Measurements from ENCODE around the gene LHX3. TPM values are rescaled to one million over a fixed set of nuclear protein-coding genes. Genes with fewer than 3 reads are reported as not detected.
A peak's percentile ranks its signal among the peaks of the same experiment; 100 is the strongest.

LHX3 gene
- total RNA-seq, 2 experiments from 2014 or later, result not detected

DNA sequence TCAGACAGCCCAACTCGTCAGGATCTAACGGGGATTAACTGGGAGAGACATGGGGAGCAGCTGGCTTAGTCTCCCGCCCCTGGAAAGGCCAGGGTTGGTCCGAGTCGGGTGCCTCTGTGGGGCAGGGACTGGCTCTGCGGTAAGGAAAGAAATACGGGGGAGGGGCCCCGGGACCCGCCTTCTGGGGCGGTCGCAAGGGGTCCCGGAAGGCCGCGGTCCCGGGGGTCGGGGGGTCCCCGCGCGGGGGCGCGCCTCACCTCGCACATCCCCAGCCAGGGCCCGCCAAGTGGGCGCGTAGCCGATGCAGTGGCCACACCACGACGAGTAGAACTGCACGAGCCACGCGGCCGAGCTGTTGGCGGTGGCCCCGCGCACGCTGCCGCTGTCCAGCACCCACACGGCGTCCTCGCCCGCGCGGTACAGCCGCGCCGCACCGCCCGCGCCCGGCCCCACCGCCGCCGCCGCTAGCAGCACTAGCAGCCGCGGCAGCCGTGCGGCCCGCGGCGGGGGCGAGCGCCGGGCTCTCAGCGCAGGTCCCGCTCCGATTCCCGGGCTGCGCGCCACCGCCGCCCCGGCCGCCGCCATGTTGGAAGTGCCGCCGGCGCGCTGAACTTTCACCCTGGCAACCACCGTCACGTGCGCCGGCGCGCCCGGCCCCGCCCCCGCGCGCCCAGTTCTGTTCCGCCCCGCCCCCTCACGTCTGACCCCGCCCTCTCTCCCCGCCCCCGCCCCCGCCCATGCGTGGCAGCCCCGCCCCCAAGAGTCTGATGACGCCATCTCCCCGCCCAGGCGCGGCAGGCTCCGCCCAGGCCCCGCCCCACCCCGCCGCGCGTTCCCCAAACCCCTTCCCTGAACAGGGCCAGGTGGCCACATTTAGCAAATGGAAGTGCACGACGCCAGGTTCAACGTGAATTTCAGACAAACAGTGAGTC lies 40.6 kb upstream of the LHX3 start, which contains the start of gene QSOX2:
QSOX2 (minus strand) TSS at position 594 of the 932 bp plus-strand sequence; CDS start at position 585, 9 bp downstream.
- CTCF ChIA-PET, result interaction anchor here (0.6 kb wide), 1 partner anchor 22 kb away, joined by 3 read pairs; no protein-coding TSS in a partner anchor
- Mint-ChIP-seq H3K4me1 (peaks cover 27% of the 10 kb centered on the region), H3K9me3 (ENCODE audit: low read depth) (no peaks in the 10 kb centered on the region), H3K27me3 (peaks cover 4% of the 10 kb centered on the region), H3K27ac (peak within 1 kb of the TSS; percentile 83), H3K4me3 (peak within 1 kb of the TSS; percentile 85), H3K36me3 (no peaks in the 10 kb centered on the region)
- ATAC-seq (peak; percentile 78), DNase-seq (peak; percentile 85)

DNA sequence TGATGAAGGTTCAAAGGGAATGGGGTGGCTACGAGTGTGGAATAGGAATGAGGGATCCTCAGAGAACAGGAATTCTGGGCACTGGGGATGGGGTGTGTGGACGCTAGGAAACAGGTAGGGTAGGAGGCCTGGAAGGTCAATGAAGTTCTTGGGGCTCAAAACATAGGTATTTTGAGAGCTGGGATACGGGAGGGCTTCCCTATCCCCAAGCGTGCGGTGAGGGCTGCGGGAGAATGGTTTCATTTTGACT lies 40.0 kb upstream of the LHX3 start:
- Mint-ChIP-seq H3K36me3 (no peaks in the 10 kb centered on the region), H3K27ac (peak overlapping the region; percentile 83), H3K9me3 (ENCODE audit: low read depth) (no peaks in the 10 kb centered on the region), H3K4me1 (peaks cover 27% of the 10 kb centered on the region), H3K27me3 (peaks cover 4% of the 10 kb centered on the region), H3K4me3 (peak overlapping the region; percentile 85)
- CTCF ChIA-PET, result no interaction called here
- DNase-seq (no peak), ATAC-seq (no peak)

DNA sequence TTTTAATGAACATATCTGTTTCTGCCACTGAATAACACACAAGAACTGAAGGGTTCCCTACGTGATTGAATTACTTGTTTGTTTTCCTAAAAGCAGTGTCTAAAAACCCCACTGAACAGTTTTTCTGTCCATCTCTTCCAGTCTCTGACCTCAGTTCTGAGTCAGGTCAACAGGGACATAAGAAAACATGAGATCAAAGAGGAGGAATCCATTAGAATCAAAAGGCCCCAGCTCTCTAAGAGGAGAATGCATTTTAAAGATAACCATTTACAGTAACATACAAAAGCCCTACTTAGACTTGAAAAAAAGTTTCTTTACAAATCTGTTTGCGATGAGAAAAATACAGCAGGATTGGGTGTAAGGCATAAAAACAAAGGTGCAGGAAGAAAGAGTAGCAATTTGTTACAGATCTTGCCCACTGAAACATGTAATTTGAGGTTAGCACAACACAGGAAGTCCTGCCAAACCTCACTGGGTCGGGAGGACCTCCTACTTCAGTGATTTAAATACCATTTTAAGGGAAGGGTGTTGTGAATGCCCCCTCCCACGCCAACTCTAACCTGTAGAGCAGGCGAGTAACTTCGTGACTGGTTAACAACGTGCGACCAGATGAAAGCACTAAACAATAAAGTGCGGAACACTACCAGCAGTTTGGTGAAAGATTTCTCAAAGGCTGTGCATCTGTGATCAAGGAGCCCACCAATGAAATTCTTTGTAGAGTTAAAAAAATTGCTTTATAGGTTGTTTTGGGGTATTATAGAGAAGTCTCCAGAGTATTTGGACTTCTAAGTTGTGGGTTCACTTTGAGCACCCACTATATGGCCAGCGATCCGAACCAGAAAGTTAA lies 39.4 kb upstream of the LHX3 start:
- H3K27ac Mint-ChIP-seq, result peak overlapping the region; percentile 83

DNA sequence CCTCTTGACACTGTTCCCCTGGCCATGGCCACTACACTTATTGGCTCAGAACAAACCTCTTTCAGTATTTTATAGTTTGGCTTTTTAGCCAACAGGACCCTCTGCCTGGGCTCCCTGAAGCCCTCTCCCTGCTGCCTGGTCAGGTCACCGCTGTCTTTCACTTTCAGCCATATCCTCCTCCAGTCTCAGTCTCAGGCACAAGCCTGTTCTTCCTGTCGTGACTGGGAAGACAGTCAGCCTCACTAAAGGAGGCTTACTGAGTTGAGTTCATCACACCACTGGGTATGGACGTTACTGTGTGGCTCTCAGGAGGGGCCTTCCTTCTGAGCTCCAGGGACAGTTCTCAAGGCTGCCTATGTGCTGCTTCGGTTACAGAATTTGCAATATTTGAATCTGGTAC lies 38.7 kb upstream of the LHX3 start:
- Mint-ChIP-seq H3K4me1 (peaks cover 27% of the 10 kb centered on the region), H3K27ac (peak overlapping the region; percentile 83), H3K9me3 (ENCODE audit: low read depth) (no peaks in the 10 kb centered on the region), H3K36me3 (no peaks in the 10 kb centered on the region), H3K4me3 (peak overlapping the region; percentile 85), H3K27me3 (peaks cover 4% of the 10 kb centered on the region)
- ATAC-seq (no peak), DNase-seq (peak; percentile 49)
- CTCF ChIA-PET, result interaction anchor here (0.8 to 1.6 kb wide), 3 partner anchors 10 to 24 kb away, joined by 3 to 4 read pairs (median 4); no protein-coding TSS in a partner anchor

More for the DNA sequence above, 39.4 kb upstream of the LHX3 start:
- peaks cover 27% of the 10 kb centered on the region for H3K4me1 Mint-ChIP-seq
- ATAC-seq (peak; percentile 28), DNase-seq (peak; percentile 79)
- CTCF ChIA-PET, result interaction anchor here (1.5 kb wide), 1 partner anchor 10 kb away, joined by 4 read pairs; no protein-coding TSS in a partner anchor
- no peaks in the 10 kb centered on the region for H3K36me3 Mint-ChIP-seq
- peaks cover 4% of the 10 kb centered on the region for H3K27me3 Mint-ChIP-seq
- no peaks in the 10 kb centered on the region for H3K9me3 Mint-ChIP-seq (ENCODE audit: low read depth)
- H3K4me3 Mint-ChIP-seq, result peak overlapping the region; percentile 85

DNA sequence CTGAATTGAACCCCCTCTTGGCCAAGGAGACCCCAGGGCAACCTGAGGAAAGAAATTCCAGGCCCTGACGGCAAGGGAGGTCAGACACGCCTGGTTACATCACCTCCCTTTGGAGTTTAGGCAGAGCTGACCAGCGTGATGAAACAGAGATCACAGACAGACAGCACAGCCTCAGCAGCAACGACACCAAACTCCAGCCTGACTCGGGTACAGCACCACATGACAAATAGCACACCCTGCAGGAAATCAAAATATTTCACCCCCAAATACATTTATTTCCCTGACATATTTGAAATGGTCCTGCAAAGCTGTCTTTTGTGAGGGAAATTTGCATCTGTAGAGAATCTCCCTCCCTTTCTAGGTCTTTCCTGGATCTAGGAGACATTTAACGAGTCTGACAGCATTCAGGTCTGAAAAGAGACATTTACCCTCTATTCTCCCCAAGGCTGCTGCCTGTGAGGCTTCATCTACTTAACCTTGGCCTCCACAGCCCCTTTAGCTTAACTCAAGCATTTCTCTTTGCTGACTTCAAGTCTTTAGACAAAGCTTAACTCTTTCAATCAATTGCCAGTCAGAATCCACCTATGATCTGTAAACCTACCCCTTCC lies 38.1 kb upstream of the LHX3 start:
- Mint-ChIP-seq H3K27me3 (peaks cover 4% of the 10 kb centered on the region), H3K4me1 (peaks cover 29% of the 10 kb centered on the region), H3K4me3 (no peak overlapping the region), H3K9me3 (ENCODE audit: low read depth) (no peaks in the 10 kb centered on the region), H3K27ac (peak overlapping the region; percentile 83), H3K36me3 (no peaks in the 10 kb centered on the region)
- DNase-seq, result no peak
- CTCF ChIA-PET, result interaction anchor here (0.8 to 1.6 kb wide), 5 partner anchors 9 to 149 kb away, joined by 3 to 4 read pairs (median 4); no protein-coding TSS in a partner anchor
- ATAC-seq, result no peak

DNA sequence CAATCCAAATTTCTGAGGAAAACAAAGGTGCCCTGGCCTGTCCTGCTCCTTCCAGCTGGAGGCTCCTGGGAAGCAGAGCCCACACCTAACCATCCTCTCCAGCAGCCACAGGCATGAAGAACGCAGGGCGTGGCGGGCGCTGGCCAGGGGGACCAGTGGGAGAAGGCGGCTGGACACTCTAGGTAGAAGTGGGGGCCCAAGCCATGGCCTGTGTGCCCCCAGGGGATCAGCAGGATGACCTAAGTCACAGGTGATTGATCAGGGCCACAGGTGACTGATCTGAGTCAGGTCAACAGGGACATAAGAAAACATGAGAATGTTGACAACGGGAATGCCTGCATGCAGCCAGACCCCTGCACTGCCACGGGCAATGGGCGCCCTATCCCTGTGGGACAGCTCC lies 37.3 kb upstream of the LHX3 start:
- Mint-ChIP-seq H3K9me3 (ENCODE audit: low read depth) (no peaks in the 10 kb centered on the region), H3K36me3 (no peaks in the 10 kb centered on the region), H3K4me1 (peaks cover 30% of the 10 kb centered on the region), H3K4me3 (no peak overlapping the region), H3K27me3 (peaks cover under 1% of the 10 kb centered on the region), H3K27ac (no peak overlapping the region)
- ATAC-seq (no peak), DNase-seq (no peak)
- CTCF ChIA-PET, result interaction anchor here (1.0 to 1.6 kb wide), 2 partner anchors 18 to 72 kb away, joined by 4 read pairs; no protein-coding TSS in a partner anchor

DNA sequence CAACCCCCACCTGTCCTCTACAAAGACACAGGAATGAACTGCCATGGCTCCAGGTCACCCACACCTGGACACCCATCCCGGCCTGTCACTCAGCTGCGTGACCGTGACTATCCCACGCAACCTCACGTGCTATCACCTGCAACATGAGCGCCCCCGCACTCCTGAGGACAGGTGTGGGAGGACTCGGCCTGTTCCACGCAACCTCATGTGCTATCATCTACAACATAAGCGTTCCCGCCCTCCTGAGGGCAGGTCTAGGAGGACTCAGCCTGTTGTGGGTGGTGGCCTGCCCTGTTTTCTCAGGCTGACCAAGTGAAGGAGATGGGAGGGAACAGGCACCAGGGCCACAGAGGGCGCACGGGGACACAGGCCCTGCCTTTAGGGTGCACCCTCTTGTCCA lies 36.6 kb upstream of the LHX3 start:
- Mint-ChIP-seq H3K36me3 (no peaks in the 10 kb centered on the region), H3K27me3 (no peaks in the 10 kb centered on the region), H3K4me3 (no peak overlapping the region), H3K9me3 (ENCODE audit: low read depth) (no peaks in the 10 kb centered on the region), H3K27ac (no peak overlapping the region), H3K4me1 (peaks cover 30% of the 10 kb centered on the region)
- no peak for ATAC-seq
- CTCF ChIA-PET, result interaction anchor here (0.5 kb wide), 1 partner anchor 1459 kb away, joined by 3 read pairs; no protein-coding TSS in a partner anchor
- DNase-seq, result no peak

DNA sequence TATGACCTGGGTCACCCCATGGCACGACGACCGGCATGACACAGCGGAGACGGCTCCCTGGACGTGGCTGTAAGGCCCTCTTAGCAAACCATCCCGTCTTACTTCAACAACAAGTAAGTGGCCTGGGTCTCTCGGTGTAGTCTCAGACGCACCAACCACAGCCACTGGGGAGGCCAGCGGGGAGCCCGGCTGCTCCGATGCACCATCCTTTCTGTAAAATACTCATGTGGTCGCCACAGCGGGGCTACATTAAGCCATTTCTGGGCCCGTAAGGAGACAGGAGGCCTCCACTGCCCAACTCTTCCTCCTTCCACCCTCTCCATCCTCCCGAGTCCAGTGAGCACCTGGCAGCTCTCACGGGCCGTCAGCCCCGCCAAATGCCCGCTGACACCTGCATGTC lies 36.0 kb upstream of the LHX3 start:
- Mint-ChIP-seq H3K27me3 (no peaks in the 10 kb centered on the region), H3K4me1 (peaks cover 28% of the 10 kb centered on the region), H3K36me3 (no peaks in the 10 kb centered on the region), H3K9me3 (ENCODE audit: low read depth) (no peaks in the 10 kb centered on the region), H3K4me3 (no peak overlapping the region), H3K27ac (no peak overlapping the region)
- no peak for ATAC-seq
- no peak for DNase-seq
- CTCF ChIA-PET, result no interaction called here

DNA sequence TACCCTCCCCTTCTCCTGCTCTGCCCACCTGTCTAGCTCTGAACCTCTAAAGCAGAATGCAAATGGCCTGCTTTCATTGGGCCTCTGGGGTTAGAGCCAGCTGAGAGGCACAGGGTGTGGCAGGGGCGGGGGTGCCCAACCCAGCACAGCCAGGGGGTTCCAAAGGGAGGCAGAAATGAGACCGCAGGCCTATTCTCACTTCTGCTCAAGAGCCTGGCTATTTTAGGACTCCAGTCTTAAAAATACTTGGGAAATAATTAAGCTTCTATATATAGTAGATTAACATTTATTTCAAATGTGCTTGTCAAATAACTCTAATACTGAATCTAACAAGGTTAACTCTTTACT lies 35.0 kb upstream of the LHX3 start:
- CTCF ChIA-PET, result no interaction called here
- ATAC-seq, result no peak

DNA sequence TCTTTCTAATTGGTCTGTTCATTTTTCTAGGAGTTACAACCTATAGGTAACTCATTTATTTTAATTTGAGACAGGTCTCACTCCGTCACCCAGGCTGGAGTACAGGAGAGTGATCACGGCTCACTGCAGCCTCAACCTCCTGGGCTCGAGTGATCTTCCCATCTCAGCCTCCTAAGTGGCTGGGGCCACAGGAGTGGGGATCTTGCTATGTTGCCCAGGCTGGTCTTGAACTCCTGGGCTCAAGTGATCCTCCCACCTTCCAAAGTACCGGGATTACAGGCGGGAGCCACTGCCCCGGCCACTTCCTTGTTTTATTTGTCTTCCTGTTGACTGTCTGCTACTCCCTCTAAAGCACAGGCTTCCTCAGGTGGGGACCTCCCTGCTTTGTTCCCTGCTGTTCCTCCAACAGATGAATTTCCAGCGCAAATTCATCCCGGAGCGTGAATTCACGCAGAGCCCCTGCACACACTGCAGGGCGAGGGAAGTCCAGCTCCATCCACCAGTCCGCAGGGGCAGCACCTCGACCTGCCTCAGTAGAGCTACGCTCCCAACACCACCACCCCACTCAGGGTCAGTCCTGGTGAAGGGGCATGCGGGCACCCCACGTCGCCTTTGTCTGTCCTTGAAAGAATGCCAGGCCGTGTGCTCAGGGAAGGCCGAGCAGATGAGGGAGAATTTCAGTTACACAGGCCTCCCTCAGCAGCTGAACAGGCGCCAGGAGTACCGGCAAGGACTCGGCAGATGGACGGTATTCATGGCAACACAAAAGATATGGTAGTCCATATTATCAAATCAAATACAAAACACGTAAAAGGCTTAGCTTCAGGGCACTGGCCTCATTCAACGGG lies 34.4 kb upstream of the LHX3 start:
- H3K4me1 Mint-ChIP-seq, result peaks cover 24% of the 10 kb centered on the region
- H3K27ac Mint-ChIP-seq, result no peak overlapping the region
- H3K9me3 Mint-ChIP-seq (ENCODE audit: low read depth), result no peaks in the 10 kb centered on the region
- DNase-seq, result no peak
- H3K4me3 Mint-ChIP-seq, result no peak overlapping the region
- no peaks in the 10 kb centered on the region for H3K27me3 Mint-ChIP-seq
- H3K36me3 Mint-ChIP-seq, result peaks cover 3% of the 10 kb centered on the region
- CTCF ChIA-PET, result no interaction called here
- no peak for ATAC-seq

More for the DNA sequence above, 35.0 kb upstream of the LHX3 start:
- no peaks in the 10 kb centered on the region for H3K9me3 Mint-ChIP-seq (ENCODE audit: low read depth)
- H3K27ac Mint-ChIP-seq, result no peak overlapping the region
- H3K27me3 Mint-ChIP-seq, result no peaks in the 10 kb centered on the region
- H3K4me1 Mint-ChIP-seq, result peaks cover 27% of the 10 kb centered on the region
- no peak for DNase-seq
- peaks cover 2% of the 10 kb centered on the region for H3K36me3 Mint-ChIP-seq
- no peak overlapping the region for H3K4me3 Mint-ChIP-seq

DNA sequence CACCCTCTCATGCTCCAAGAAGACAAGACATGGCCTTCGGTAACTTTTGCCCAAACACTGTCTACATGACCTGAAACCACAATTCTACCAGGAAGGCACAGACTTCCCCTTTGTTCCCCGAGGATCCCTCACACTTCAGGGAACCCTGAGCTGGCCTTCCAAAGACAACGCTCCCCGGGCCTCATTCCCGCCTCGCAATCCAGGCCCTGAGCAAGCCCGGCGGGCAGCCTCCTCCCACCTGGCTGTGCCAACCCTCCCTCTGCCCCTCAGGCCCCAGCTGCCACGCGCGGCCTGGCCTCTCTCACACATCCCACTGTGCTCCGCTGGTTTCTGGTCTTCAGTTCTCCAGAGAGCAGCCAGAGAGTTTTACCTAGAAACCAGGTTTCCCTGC lies 33.4 kb upstream of the LHX3 start:
- Mint-ChIP-seq H3K36me3 (peaks cover 3% of the 10 kb centered on the region), H3K9me3 (ENCODE audit: low read depth) (no peaks in the 10 kb centered on the region), H3K4me1 (peaks cover 18% of the 10 kb centered on the region), H3K27me3 (no peaks in the 10 kb centered on the region), H3K4me3 (no peak overlapping the region), H3K27ac (no peak overlapping the region)
- CTCF ChIA-PET, result no interaction called here
- DNase-seq (no peak), ATAC-seq (no peak)

DNA sequence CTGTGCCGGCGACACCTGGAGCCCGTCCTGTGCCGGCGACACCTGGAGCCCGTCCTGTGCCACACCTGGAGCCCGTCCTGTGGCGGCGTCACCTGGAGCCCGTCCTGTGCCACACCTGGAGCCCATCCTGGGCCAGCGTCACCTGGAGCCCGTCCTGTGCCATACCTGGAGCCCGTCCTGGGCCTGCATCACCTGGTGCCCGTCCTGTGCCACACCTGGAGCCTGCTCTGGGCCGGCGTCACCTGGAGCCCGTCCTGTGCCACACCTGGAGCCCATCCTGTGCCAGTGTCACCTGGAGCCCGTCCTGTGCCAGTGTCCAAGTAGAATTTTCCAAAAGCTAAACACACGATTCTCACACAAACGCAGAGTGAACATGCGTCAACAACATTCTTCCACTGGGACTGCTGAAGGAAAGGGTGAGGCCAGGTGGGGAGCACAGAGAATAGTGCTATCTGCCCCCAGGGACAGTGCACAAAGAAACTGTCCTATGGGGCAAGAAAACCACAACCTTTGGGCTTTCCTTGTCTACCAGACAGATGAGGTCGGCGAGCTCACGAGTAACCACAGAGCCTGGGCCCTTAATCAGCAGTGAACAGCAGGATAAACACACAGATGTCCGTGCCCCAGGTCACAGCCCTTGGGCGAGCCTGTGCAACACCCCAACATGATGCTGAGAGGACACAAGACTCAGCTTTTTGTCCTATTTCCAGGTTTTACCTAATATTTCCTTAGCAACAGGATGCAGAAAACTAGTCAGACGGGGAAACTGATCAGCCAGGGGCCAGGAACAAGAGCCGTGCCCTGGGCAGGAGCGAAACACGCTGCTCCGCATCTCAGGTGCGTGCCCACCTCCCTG lies 32.8 kb upstream of the LHX3 start:
- Mint-ChIP-seq H3K27me3 (no peaks in the 10 kb centered on the region), H3K36me3 (peaks cover 3% of the 10 kb centered on the region), H3K4me3 (no peak overlapping the region), H3K27ac (no peak overlapping the region), H3K4me1 (peaks cover 14% of the 10 kb centered on the region), H3K9me3 (ENCODE audit: low read depth) (no peaks in the 10 kb centered on the region)
- CTCF ChIA-PET, result no interaction called here
- DNase-seq (no peak), ATAC-seq (no peak)
